Activated CD4-positive, alpha-beta T cell treated with anti-CD3 and anti-CD28 coated beads, Interleukin-2, Interleukin-6, amounts not matched to agents 100 ng/mL and 50 ng/mL, durations not matched to agents 16 hours and 8 hours (primary cell): Measurements from ENCODE around the gene PRR20B.
"Not testable (repeated sequence)": the region's sequence is repeated elsewhere in the genome, so short reads cannot be mapped to it uniquely, and the experiment has no call there.

Source experiments
- DNase-seq: peaks from one replicate; pipeline ENCODE4 v3.0.0-alpha.2; 2020

PRR20B gene

DNA sequence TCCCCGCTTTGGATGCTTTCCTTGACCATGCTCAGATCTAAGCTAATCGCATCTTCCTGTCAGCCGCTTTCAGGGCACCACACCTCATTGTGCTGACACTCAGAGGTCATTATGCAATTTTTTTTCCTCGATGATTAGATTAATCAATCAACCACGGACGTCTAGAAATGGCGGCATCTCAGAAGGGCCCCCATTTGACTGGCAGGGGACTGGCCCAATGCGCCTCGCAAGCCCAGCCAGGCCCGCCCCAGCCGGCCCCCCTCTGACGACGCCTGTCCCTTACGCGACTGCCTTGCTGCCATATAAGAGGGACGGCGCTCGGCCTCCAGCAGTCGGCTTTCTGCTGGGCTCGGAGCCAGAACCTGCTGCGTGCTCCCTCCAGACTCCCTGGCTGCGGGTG lies at the start of gene PRR20B:
TSS of gene PRR20B (plus strand) at position 301 of the 400 bp plus-strand sequence. CDS start 387 bp downstream, outside the sequence.
- not testable (repeated sequence) for DNase-seq

DNA sequence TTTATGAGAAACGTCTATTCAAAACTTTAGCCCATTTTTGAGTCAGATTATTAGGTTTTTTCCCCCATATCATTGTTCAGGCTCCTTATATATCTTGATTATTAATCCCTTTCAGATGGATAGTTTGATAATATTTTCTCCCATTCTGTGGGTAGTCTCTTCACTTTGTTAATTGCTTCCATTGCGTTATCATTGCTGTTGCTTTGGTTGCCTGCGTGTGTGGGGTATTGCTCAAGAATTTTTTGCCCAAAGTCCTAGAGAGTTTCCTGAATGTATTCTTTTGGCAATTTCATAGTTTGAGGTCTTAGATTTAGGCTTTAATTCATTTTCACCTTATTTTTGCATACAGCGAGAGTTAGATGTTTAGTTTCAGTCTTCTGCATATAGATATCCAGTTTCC lies 32.3 kb upstream of the PRR20B start:
- no peak for DNase-seq

DNA sequence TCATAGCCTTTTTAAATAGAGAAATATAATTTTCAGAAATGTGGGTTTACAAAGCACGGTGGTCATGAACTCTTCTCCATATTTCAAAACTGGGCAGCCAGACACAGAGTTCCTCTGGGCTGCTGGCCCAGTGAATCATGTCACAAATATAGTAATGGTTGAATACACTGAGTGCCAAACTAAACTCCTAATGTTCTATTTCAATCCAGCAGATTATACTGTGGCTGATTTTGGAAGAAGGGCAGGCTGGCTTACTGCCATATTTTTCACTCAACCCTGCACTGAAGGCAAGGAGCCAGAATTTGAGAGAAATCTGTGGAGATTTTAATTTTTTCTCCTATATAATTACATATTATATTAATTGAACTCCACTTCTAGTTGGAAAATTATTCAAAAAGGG lies 23.6 kb upstream of the PRR20B start:
- no peak for DNase-seq

DNA sequence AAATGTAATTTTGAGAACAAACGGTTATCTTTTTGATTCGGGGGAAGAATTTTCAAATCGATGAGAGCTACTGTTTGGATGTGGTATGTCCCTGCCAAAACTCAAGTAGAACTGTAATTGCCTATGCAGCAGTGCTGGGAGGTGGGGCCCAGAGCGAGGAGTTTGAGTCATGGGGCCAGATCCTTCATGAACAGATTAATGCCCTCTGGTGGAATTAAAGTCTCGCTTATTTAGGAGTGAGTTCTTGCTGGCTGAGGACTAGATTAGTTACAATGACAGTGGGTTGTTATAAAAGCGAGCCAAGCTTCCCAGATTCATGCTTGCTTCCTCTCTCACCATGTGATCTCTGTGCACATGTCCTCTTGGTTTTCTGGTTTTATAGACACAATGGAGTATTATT lies 18.4 kb upstream of the PRR20B start:
- no peak for DNase-seq

DNA sequence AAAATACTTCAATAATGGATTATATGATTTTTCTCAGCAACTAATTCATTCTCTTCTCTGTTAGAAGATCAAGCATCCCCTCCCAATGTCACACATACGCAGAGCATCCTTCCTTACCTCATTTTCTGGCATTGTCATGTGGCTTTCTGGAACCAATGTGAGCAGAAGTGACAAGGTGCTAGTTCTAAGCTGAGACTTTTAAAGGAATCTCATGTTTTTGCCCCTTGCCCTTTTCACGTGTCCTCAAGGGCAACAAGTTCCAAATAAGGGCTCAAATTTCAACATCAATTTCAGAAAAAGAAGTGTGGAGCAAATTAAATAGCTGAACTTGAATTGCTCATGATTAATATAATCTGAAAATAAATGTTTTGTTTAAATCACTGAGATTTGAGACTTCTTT lies 11.2 kb upstream of the PRR20B start:
- no peak for DNase-seq

DNA sequence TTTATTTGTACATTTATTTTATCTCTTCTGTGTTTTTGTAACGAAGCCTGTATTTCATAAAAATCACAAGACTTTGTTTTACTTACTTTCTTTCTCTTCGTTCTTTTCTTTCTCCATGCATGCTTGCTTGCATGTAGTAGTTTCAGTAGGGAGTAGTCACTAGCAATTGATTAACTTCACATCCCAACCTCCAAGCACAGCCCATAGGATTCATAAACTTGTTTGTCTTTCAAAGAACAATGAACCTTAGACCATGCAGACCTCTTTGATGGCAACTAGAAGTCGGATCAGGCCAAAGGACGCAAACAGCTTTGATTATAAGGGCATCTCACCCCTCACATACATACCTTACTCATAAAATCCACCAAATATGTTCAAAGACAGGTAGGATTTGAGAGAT lies 9.7 kb upstream of the PRR20B start:
- DNase-seq = no peak

DNA sequence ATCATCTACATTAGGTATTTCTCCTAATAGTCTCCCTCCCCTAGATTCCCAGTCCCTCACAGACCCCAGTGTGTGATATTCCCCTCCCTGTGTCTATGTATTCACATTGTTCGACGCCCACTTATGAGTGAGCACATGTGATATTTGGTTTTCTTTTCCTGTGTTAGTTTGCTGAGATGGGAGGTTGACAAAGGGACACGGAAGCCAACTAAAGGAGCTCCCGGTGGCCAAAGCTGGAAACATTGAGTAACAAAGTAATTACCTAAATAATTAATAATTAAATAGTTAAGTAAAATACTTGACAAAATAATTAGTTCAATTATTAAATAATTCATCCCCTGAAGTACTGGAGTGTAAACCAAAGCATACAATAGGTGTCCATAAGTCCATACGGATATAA lies 8.3 kb upstream of the PRR20B start:
- DNase-seq = no peak

DNA sequence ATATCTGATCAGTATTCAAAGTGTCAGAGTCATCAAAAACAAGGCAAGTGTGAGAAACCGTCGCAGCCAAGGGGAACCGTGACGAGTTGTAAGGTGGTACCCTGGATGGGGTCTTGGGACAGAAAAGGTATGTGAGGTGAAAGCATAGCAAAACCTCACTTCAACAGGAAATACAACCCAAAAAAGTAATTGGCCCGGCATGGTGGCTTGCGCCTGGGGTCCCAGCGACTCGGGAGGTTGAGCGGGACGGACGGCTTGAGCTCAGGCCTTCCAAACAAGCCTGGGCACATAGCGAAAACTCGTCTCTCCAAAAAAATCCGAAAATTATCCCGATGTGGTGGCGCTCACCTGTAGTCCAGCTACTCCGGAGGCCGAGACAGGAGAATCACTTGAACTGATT lies 7.5 kb upstream of the PRR20B start:
- not testable (repeated sequence) for DNase-seq

DNA sequence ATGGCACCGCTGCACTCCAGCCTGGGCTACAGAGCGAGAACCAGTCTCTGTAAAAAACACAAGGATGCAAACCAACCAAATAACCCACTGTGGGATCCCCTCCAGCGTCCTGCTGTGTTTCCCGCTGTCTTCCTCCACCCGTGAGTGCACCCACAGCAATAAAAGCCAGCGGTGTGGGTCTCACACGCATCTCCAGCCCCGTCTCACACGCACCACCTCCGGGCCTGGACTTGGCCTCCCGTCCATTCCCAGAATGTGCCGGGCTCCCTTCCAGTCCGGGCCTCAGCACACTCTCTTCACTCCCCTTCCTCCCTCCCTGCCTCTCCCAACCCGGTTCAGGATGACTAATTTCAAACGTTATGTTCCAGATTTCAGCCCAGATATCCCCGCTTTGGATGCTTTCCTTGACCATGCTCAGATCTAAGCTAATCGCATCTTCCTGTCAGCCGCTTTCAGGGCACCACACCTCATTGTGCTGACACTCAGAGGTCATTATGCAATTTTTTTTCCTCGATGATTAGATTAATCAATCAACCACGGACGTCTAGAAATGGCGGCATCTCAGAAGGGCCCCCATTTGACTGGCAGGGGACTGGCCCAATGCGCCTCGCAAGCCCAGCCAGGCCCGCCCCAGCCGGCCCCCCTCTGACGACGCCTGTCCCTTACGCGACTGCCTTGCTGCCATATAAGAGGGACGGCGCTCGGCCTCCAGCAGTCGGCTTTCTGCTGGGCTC lies 6.9 kb upstream of the PRR20B start, which contains the start of gene PRR20A:
TSS of gene PRR20A (plus strand) at position 684 of the 734 bp plus-strand sequence. CDS start 387 bp downstream, outside the sequence.
- DNase-seq = not testable (repeated sequence)

DNA sequence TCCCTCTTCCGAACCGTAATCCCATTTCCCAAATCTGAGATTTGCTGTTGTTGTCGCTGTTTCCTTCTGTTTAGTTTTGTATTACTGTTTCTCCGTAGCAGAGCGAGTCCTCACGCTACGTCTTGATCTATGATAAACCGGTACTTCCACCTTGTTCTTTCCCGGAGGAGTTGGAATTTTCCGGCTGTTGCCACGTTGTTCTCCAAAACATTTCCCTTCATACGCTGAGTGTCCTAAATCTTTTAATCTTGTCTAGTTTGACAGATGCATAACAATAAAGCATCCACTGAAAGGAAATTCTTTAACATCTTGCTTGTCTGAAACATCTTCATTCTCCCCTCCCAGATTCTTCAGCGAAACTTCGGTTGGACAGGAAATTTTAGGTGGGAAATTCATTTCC lies 818 bp downstream of the PRR20B start:
- not testable (repeated sequence) for DNase-seq

DNA sequence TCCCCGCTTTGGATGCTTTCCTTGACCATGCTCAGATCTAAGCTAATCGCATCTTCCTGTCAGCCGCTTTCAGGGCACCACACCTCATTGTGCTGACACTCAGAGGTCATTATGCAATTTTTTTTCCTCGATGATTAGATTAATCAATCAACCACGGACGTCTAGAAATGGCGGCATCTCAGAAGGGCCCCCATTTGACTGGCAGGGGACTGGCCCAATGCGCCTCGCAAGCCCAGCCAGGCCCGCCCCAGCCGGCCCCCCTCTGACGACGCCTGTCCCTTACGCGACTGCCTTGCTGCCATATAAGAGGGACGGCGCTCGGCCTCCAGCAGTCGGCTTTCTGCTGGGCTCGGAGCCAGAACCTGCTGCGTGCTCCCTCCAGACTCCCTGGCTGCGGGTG lies 6.5 kb downstream of the PRR20B start, which contains the start of gene PRR20C:
TSS of gene PRR20C (plus strand) at position 301 of the 400 bp plus-strand sequence. CDS start 387 bp downstream, outside the sequence.
- DNase-seq = not testable (repeated sequence)

DNA sequence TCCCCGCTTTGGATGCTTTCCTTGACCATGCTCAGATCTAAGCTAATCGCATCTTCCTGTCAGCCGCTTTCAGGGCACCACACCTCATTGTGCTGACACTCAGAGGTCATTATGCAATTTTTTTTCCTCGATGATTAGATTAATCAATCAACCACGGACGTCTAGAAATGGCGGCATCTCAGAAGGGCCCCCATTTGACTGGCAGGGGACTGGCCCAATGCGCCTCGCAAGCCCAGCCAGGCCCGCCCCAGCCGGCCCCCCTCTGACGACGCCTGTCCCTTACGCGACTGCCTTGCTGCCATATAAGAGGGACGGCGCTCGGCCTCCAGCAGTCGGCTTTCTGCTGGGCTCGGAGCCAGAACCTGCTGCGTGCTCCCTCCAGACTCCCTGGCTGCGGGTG lies 13.0 kb downstream of the PRR20B start, which contains the start of gene PRR20D:
TSS of gene PRR20D (plus strand) at position 301 of the 400 bp plus-strand sequence. CDS start 387 bp downstream, outside the sequence.
- not testable (repeated sequence) for DNase-seq

DNA sequence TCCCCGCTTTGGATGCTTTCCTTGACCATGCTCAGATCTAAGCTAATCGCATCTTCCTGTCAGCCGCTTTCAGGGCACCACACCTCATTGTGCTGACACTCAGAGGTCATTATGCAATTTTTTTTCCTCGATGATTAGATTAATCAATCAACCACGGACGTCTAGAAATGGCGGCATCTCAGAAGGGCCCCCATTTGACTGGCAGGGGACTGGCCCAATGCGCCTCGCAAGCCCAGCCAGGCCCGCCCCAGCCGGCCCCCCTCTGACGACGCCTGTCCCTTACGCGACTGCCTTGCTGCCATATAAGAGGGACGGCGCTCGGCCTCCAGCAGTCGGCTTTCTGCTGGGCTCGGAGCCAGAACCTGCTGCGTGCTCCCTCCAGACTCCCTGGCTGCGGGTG lies 19.6 kb downstream of the PRR20B start, which contains the start of gene PRR20E:
TSS of gene PRR20E (plus strand) at position 301 of the 400 bp plus-strand sequence. CDS start 387 bp downstream, outside the sequence.
- not testable (repeated sequence) for DNase-seq

DNA sequence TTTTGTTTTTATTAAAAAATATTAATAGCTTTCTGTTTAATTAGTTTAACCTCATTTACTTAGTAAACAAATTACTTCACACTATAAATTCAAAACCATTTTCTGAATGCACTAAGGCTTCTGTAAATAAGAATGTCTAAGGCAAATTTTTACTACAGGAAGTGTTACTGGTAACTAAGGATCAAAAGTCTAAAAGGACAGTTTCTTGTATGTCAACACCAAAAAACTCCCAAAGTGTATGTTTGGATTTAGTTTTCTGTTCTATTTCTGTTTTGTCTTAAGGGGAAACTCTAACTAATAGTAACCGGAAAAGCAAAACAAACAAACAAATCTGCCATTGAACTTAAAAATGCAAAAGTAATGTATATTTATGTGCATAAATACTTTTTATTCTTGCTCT lies 44.4 kb downstream of the PRR20B start:
- DNase-seq = no peak
